Measurements from ENCODE around the gene TAF11. TPM values are rescaled to one million over a fixed set of nuclear protein-coding genes. Genes with fewer than 3 reads are reported as not detected.

TAF11 gene
- total and polyA plus RNA-seq, 7 donors = 17.4 to 71.8 (median 25.8) TPM

DNA sequence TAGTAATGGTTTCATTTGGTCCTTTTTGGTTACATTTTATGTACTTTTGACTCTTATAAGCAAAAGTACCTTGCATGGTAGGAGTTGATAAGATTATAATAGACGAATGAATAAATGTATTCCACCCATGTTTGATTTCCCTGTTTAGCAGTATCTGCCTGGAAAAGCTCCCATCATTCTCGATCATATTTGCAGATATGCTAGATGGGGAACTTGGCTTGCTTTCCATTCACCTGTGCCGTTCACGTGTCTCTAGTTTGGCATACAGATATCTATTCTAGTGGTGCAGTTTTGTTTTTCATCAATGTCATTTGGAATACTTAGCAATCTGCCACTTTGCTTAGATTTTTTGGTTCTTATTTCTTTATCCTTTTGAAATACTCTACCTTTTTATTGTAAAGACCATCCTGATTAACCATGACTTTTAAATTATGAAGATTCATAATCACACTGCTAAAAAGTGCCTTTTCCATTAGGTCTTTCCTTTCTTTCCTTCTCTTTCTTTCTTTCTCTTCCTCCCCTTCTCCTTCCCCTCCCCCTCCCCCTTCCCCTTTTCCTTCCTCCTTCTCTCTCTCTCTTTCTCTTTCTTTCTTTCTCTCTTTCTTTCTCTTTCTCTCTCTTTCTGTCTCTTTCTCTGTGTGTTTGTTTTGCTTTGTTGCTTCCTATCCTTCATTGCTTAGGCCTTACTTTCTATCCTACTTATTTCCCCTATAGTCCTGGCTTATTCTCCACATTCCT lies 41.6 kb upstream of the TAF11 start:
- no peaks in the 10 kb centered on the region for H3K36me3 ChIP-seq (ENCODE audit: insufficient read depth in 1 of 2, low read depth in 1 of 2)
- H3K27me3 ChIP-seq (ENCODE audit: insufficient read depth in 3 of 3, low read length in 2 of 3) = no peaks in the 10 kb centered on the region
- H3K4me3 ChIP-seq = no peak overlapping the region
- TF ChIP-seq, protein P1, sequence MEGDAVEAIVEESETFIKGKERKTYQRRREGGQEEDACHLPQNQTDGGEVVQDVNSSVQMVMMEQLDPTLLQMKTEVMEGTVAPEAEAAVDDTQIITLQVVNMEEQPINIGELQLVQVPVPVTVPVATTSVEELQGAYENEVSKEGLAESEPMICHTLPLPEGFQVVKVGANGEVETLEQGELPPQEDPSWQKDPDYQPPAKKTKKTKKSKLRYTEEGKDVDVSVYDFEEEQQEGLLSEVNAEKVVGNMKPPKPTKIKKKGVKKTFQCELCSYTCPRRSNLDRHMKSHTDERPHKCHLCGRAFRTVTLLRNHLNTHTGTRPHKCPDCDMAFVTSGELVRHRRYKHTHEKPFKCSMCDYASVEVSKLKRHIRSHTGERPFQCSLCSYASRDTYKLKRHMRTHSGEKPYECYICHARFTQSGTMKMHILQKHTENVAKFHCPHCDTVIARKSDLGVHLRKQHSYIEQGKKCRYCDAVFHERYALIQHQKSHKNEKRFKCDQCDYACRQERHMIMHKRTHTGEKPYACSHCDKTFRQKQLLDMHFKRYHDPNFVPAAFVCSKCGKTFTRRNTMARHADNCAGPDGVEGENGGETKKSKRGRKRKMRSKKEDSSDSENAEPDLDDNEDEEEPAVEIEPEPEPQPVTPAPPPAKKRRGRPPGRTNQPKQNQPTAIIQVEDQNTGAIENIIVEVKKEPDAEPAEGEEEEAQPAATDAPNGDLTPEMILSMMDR (IDR thresholded peaks at IDR 0.05) = no peak
- 34 to 42% (median 35%) methylated on average over 4 of the region's 4 CpGs for WGBS, 3 donors
- no peak overlapping the region for H3K27ac ChIP-seq
- DNase-seq (no peak), ATAC-seq (no peak)
- peaks cover 2% of the 10 kb centered on the region for H3K4me1 ChIP-seq
- no peaks in the 10 kb centered on the region for H3K9me3 ChIP-seq
- intact Hi-C loops (cut with DNase I) = no loop called here

DNA sequence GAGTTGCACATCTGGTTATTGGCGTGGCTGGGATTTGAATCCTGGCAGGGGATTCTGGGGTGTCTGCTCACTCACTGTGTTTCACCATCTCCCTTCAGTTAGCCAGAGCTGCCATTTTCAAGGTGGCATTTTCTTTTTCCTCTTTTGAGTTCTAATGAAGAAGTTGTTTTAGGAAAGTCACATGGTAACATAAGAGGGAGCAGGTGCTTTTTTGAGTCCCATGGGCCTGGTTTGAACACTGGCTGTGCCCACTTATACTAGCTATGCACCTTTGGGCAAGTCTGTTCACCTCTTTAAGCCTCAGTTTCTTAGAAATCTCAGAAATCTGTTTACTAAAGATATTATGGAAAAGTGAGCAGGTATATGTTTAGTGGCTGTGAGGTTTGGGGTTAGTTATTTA lies 40.9 kb upstream of the TAF11 start:
- intact Hi-C loops (cut with DNase I) = no loop called here
- DNase-seq = no peak
- H3K36me3 ChIP-seq (ENCODE audit: insufficient read depth in 1 of 2, low read depth in 1 of 2) = no peaks in the 10 kb centered on the region
- 64 to 86% (median 79%) methylated on average over 1 of the region's 1 CpG for WGBS, 3 donors
- H3K9me3 ChIP-seq = no peaks in the 10 kb centered on the region
- no peak for ATAC-seq
- H3K27me3 ChIP-seq (ENCODE audit: insufficient read depth in 3 of 3, low read length in 2 of 3) = no peaks in the 10 kb centered on the region
- H3K4me1 ChIP-seq = no peaks in the 10 kb centered on the region
- no peak overlapping the region for H3K27ac ChIP-seq
- TF ChIP-seq, protein P1 (IDR thresholded peaks at IDR 0.05) = no peak
- no peak overlapping the region for H3K4me3 ChIP-seq

DNA sequence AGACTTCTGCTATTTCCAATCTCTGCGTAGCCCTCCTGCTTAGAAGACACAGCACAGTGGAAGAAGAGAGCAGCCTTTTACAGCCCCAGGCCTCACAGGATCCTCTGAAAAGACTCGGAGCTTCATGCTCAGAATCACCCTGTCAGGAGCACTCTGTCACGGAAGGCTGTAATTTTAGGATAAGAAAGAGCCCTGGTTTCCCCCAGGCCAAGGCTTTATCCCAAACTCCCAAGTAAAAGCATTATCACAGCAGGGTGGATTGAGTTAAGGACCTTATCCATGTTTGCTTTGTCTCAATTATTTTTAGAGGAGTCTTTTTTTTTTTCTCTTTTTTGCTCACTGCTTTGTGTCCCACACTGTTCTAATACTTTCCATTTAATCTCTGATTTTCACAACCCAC lies 40.4 kb upstream of the TAF11 start:
- no peaks in the 10 kb centered on the region for H3K9me3 ChIP-seq
- DNase-seq (no peak), ATAC-seq (no peak)
- H3K27ac ChIP-seq = no peak overlapping the region
- intact Hi-C loops (cut with DNase I) = no loop called here
- H3K36me3 ChIP-seq (ENCODE audit: insufficient read depth in 1 of 2, low read depth in 1 of 2) = no peaks in the 10 kb centered on the region
- H3K4me3 ChIP-seq = no peak overlapping the region
- H3K27me3 ChIP-seq (ENCODE audit: insufficient read depth in 3 of 3, low read length in 2 of 3) = no peaks in the 10 kb centered on the region
- no peaks in the 10 kb centered on the region for H3K4me1 ChIP-seq
- WGBS, 3 donors = 80 to 89% (median 81%) methylated on average over 3 of the region's 3 CpGs
- TF ChIP-seq, protein P1 (IDR thresholded peaks at IDR 0.05) = no peak

DNA sequence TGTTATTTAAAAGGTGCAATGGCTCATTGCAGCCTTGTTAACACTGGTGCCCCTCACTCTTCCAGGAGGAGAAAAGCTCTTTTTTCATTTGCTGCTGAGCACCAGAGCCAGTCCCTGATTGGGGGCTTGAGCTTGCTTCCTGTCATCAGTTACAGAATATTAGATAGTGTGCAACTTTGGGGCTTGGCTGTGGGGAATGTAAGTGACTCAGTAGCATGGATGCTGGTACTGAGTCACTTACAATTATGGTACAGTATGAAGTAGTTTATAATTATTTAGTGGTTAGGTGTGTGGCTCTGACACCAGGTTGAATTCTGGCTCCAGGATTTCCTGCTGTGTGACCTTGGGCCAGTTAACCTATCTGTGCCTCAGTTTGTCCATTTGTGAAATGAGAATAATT lies 38.8 kb upstream of the TAF11 start:
- DNase-seq (no peak), ATAC-seq (no peak)
- TF ChIP-seq, protein P1 (IDR thresholded peaks at IDR 0.05) = no peak
- no peak overlapping the region for H3K27ac ChIP-seq
- intact Hi-C loops (cut with DNase I) = no loop called here
- H3K36me3 ChIP-seq (ENCODE audit: insufficient read depth in 1 of 2, low read depth in 1 of 2) = no peaks in the 10 kb centered on the region
- no peaks in the 10 kb centered on the region for H3K27me3 ChIP-seq (ENCODE audit: insufficient read depth in 3 of 3, low read length in 2 of 3)
- no peak overlapping the region for H3K4me3 ChIP-seq
- no peaks in the 10 kb centered on the region for H3K9me3 ChIP-seq
- no peaks in the 10 kb centered on the region for H3K4me1 ChIP-seq
